Stimulated activated CD8-positive, alpha-beta memory T cell treated with anti-CD3 and anti-CD28 coated beads, Interleukin-12 subunit alpha, Interleukin-12 subunit beta, amount 100 ng/mL, for 24 hours (primary cell): Measurements from ENCODE around the gene TBC1D3.
"Not testable (repeated sequence)": the region's sequence is repeated elsewhere in the genome, so short reads cannot be mapped to it uniquely, and the experiment has no call there.

Experiments
- DNase-seq: peaks from one replicate; pipeline ENCODE4 v3.0.0-alpha.2; 2020; ENCODE audit errors: extremely low read depth

The TBC1D3 gene

DNA sequence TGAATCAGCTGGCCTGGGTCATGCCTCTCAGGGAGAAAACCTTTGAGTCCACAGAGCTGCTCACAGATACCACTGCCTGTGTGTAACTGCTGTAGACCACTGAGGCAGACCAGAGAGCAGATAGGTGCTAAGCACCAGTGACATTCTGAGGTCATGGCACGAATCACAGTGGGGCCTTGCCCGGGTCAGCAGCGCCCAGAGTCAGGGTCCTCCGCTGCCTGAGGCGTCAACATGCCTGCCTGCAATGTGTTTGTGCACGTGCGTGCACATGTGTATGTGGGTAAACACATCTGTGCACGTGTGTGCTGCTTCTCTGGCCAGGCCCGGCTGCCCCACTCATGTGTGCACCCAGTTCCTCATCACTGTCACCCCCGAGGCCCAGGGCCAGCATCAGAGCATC lies at the start of gene TBC1D3:
Gene TBC1D3 (minus strand): TSS at position 101 of the 400 bp plus-strand sequence. CDS start 1,526 bp downstream, outside the sequence.
- not testable (repeated sequence) for DNase-seq

DNA sequence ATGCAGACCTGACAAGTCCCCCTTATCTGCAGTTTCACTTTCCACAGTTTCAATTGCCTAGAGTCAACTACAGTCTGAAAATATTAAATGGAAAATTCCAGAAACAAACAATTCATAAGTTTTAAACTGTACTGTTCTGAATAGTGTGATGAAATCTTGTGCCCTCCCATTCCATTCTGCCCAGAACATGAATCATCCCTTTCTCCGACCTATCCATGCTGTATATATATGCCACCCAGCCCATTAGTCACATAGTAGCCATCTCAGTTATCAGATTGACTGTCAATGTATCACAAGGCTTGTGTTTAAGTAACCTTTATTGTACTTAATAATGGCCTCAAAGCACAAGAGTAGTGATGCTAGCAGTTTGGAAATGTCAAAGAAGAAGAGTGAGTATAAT lies 40.4 kb upstream of the TBC1D3 start:
- not testable (repeated sequence) for DNase-seq

DNA sequence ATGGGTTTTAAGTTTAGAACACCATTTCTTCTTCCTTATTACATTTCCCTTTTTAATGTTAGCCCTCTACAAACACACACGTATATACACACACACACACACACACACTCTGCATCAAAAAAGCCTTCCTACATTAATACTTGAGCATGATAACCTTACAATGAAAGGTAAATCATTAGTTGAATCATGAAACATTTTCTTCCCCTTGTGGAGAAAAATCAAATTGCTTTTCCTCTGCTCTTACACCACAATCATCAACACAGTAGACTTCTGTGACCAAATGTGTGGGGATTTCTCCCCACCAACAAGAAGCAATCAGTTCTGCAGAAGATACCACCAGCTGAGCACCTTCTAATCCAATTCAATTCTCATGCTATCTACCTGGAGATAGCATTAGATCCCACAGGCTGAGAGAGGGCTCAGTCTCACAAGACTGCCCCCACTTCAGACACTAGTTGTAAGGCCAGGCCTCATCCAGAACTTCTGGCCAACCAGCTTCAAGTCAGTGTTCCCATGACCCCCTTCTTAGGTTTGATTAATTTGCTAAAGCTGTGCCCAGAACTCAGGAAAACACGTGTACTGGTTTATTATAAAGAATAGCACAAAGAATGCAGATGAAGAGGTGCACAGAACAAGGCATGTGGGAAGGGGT lies 33.6 kb upstream of the TBC1D3 start:
- DNase-seq: not testable (repeated sequence)

DNA sequence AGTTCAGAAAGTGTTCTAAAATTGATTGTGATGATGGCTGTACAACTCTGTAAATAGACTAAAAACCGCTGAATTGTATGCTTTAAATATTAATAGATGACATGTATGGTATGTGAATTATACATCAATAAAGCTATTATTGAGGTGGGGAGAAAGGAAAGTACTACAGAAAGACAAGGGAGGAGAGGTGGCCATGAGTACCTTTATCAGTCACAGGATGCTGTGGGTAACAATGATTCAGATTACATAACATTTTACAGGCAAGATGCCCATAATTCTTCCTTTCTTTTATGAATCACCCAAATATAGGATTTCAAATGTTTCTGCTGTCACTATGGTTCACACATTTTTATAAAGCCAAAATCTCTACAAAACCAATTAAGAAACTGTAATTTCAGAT lies 28.5 kb upstream of the TBC1D3 start:
- not testable (repeated sequence) for DNase-seq

DNA sequence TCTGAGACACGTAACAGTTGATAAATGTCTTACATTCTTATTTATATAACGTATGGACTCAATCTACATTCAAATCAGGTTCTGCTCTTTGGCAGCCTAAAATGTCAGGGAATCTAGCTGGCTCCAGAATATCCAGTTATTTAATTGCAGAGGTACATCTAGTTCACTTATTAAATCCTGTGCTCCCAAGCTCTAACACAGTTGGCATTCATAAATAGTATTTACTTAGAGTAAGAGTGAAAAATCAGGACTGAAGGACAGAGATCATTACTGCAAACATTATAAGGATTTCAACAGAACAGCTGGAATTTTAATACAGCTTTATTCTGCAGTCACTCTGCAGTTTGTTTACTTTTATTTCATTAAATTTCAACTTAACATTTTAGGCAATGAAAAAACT lies 7.9 kb upstream of the TBC1D3 start:
- not testable (repeated sequence) for DNase-seq

DNA sequence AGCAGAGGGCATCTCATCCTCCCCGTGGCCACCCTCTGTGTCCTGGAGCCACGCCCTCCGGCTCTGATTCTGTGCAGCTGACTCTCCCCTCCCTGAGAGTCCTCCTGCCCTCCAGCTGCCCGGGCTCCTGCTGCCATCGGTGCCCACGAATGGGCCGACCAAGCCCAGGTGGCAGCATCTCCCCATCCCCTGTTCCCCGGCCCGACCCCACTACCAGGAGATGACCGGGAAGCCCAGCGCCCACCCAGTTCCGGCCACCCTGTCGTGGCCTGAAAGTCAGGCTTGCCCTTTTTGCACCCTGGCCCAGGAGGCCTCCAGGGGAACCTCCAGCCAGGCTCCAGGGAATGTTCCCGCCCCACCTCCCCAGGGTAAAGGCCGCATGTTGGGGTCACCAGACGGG lies 57.5 kb downstream of the TBC1D3 start:
- not testable (repeated sequence) for DNase-seq
